NCI-H345 (cell line): ENCODE measurements around the gene DZIP3.

ENCODE experiments used
- DNase-seq: peaks from one replicate; lab custom pipeline; 2025; lab: John Stamatoyannopoulos, UW

The DZIP3 gene

GRCh38 chr3:108589081-108589997 is at the start of gene DZIP3, which contains the start of gene CIP2A:
TSS of gene DZIP3 (plus strand) at chr3:108589722. CDS start at chr3:108605407, 15,685 bp downstream.
TSS of gene CIP2A (minus strand) at chr3:108589438. CDS start at chr3:108589375, 63 bp downstream.
- peak; percentile 87 for DNase-seq

- no peak for DNase-seq
Observed at GRCh38 chr3:108546247-108546646, 43.3 kb upstream of the DZIP3 start.

DNA sequence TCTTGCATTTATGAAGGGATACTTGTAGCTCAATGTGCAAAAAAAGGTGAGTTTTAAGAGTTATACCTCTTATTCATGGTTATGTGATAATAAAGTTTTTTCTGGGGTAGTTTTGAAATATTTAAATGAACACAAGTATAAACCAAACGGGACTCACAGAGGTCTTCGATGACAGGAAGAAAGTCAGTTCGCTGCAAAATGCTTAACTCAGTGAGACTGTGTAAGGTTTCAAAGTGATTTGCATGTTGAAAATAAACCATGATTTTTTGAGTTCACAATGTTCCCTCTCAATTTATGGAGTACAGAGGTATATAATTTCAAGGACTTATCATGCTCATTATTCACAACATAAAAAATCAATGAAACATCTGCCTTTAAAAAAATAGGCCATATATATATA is 42.8 kb upstream of the DZIP3 start:
- no peak for DNase-seq

GRCh38 chr3:108548304-108548703 is 41.2 kb upstream of the DZIP3 start:
- no peak for DNase-seq

GRCh38 chr3:108548886-108549285 is 40.6 kb upstream of the DZIP3 start:
- DNase-seq, result no peak

- DNase-seq, result peak; percentile 15
Observed at GRCh38 chr3:108552267-108553159, 37.0 kb upstream of the DZIP3 start.

GRCh38 chr3:108554229-108554628 is 35.3 kb upstream of the DZIP3 start:
- no peak for DNase-seq

DNA sequence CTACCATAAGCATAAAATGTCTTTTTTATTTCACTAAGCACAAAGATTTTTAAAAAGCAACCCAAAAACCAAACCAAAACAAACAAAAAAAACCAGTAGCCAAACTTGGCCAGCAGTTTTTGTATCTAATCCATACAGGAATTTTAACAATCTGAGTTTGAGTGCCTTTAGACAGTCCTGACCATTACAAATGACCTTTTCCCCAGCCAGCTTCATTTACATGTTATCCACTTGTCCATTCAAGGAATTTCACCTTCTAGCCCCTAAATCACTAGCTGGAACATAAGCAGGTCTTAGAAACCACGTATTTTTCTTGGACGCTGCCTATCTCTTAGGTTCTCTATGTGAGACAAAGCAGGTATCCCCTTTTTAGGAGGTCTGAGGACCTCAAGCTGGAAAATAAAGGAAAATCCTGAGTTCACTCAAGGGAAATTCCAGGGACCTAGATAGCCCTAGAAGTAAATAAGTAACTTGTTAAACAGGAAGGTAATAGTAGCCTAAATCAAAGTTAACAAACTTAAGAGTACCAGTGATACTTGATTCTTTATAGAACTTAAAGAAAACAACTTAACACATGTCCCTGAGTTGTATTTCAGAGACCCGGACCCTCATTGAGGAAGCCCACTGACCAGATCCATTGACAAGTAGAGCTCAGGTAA is 34.5 kb upstream of the DZIP3 start:
- DNase-seq, result no peak

DNA sequence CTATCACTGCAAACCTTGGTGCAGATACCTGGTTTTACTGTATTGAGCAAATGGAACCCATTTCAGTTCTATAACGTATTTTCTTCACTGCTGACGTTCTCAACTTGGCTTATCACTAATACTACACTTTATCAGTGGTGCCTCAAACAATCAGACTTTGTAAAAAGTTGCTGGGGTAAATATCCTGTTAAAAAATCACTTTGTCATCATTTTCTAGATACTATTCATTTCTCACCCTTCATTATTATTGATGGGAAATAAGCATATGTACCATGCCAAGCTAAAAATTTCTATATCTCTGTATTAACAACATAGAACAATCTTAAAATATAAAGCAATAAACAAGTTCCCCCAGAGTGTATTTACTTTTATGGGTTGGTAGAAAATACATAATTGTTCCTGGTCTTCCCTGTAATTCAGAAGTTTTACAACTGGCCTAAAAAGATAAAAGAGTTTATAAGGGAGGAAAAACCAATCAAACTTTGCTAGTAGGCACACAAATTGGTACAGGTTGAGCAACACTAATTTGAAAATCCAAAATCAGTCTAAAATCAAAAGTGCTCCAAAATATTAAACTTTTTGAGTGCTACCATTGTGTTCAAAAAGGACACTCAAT is 33.4 kb upstream of the DZIP3 start:
- no peak for DNase-seq

DNA sequence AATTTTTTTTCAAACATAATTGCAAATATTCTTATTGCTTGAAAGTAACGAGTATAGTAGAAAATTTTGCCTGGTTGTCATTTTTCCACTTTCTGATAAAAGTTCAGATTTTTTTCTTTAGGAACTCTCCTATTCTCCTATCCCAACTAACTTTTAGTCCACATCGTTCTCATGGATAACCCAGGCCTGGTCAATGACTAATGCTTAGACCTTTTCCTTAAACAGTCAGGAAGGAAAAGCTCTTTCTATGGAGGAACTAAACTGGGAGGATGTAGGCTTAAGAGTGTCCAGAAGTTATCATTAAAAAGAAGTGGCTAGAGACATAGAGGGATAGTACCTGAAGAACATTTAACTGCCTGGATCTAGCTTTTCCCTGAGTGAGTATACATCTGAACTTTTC is 27.0 kb upstream of the DZIP3 start:
- DNase-seq, result no peak

DNA sequence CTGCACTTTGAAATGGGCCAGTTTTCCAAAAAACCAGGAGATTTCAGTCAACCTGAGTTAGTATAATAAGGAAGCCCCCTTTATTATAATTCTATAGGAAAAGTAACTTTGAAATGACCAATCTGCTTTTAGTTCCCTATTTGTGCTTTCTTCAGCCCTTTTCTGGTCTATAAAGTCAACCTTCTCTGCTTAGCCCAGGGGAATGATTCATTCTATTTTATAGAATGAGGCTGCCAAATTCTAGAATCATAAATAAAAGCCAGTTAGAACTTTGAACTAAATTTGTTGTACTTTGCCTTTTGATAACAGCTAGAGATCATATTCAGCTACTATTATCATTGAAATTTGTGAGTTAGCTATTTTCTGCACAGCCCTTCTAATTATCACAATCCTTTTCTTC is 25.0 kb upstream of the DZIP3 start:
- no peak for DNase-seq

DNA sequence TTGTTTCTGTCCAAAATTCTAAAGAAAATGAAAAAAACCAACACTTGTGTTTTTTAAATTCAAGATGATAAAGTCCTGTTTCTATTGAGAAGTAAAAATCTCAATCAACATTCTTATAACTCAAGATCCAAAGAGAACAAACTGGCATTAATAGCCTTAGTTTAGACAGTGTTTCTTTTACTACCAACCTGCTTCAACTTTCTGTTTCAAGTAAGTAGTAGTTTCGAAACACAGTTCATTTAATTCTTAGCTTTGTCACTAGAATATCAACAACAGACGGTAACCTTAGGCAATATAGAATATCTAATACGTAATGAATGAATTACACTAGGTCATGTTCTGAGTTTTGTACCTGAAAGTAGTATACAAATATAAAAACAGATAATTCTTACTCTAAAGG is 24.0 kb upstream of the DZIP3 start:
- DNase-seq, result no peak

DNA sequence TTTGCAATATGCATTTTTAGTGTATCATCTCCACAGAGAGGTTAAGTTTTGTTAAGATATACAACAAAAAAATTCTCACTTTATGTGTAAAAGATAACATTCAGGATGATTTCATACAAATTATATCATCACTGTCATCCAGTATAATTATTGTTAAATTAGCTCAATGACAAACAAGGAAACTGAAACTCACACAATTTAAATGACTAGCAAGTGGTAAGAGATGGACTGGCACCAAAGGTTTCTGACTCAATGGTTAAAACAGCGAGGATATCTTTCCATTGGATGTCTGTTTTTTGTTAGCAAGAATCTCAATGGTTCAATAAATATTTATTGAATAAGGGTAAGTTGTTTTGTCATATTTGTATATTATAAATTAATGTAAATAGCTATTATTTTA is 22.9 kb upstream of the DZIP3 start:
- no peak for DNase-seq

- DNase-seq, result no peak
Observed at GRCh38 chr3:108569336-108569735, 20.2 kb upstream of the DZIP3 start.

- DNase-seq, result no peak
Observed at GRCh38 chr3:108578064-108578463, 11.5 kb upstream of the DZIP3 start.

GRCh38 chr3:108588601-108589000 is 921 bp upstream of the DZIP3 start:
- no peak for DNase-seq

- no peak for DNase-seq
Observed at GRCh38 chr3:108589998-108590323, 439 bp downstream of the DZIP3 start.

DNA sequence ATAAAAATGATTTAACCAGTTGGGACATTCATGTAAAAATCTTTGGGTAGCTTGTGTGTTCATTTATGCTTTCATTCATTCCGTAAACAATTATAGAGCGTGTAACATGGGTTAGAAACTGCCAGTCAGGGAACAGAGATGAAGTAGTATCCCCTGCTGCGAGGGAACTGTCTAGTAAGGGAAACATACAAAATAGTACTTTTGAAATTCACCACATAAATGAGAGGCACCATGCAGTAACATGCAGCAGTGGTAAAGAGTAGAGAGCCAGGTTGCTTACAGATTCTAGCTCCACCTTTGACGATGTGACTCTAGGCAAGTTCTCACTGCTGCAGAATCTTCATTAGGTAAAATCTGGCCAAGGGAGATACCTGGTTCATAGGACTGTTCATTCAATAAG is 938 bp downstream of the DZIP3 start:
- no peak for DNase-seq

DNA sequence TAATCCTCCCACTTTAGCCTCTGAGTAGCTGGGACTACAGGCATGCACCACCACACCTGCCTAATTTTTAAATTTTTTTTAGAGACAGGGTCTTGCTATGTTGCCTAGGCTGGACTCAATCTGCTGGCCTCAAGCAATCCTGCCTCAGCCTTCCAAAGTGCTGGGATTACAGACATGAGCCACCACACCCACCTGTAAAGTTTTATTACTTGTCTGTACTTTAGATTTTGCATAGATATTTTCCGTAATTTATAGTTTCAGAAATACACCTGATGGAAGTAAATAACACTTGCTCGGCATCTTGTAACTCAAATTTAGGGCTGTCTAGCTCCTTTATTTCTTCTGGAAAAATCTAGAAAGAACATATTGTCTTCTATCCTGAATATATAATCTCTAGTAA is 5.8 kb downstream of the DZIP3 start:
- no peak for DNase-seq

- no peak for DNase-seq
Observed at GRCh38 chr3:108598375-108598774, 8.9 kb downstream of the DZIP3 start.

GRCh38 chr3:108599677-108600409 is 10.3 kb downstream of the DZIP3 start:
- DNase-seq, result no peak
